Stimulated activated CD8-positive, alpha-beta memory T cell treated with anti-CD3 and anti-CD28 coated beads, Interleukin-15, amount 100 ng/mL, for 1 hour (primary cell): Measurements from ENCODE around the gene PPP4R1.
"Not testable (repeated sequence)": the region's sequence is repeated elsewhere in the genome, so short reads cannot be mapped to it uniquely, and the experiment has no call there.

Source experiments
- DNase-seq: peaks from one replicate; pipeline ENCODE4 v3.0.0-alpha.2; 2020; ENCODE audit warnings: low read depth

Gene PPP4R1, protein sequence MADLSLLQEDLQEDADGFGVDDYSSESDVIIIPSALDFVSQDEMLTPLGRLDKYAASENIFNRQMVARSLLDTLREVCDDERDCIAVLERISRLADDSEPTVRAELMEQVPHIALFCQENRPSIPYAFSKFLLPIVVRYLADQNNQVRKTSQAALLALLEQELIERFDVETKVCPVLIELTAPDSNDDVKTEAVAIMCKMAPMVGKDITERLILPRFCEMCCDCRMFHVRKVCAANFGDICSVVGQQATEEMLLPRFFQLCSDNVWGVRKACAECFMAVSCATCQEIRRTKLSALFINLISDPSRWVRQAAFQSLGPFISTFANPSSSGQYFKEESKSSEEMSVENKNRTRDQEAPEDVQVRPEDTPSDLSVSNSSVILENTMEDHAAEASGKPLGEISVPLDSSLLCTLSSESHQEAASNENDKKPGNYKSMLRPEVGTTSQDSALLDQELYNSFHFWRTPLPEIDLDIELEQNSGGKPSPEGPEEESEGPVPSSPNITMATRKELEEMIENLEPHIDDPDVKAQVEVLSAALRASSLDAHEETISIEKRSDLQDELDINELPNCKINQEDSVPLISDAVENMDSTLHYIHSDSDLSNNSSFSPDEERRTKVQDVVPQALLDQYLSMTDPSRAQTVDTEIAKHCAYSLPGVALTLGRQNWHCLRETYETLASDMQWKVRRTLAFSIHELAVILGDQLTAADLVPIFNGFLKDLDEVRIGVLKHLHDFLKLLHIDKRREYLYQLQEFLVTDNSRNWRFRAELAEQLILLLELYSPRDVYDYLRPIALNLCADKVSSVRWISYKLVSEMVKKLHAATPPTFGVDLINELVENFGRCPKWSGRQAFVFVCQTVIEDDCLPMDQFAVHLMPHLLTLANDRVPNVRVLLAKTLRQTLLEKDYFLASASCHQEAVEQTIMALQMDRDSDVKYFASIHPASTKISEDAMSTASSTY

DNA sequence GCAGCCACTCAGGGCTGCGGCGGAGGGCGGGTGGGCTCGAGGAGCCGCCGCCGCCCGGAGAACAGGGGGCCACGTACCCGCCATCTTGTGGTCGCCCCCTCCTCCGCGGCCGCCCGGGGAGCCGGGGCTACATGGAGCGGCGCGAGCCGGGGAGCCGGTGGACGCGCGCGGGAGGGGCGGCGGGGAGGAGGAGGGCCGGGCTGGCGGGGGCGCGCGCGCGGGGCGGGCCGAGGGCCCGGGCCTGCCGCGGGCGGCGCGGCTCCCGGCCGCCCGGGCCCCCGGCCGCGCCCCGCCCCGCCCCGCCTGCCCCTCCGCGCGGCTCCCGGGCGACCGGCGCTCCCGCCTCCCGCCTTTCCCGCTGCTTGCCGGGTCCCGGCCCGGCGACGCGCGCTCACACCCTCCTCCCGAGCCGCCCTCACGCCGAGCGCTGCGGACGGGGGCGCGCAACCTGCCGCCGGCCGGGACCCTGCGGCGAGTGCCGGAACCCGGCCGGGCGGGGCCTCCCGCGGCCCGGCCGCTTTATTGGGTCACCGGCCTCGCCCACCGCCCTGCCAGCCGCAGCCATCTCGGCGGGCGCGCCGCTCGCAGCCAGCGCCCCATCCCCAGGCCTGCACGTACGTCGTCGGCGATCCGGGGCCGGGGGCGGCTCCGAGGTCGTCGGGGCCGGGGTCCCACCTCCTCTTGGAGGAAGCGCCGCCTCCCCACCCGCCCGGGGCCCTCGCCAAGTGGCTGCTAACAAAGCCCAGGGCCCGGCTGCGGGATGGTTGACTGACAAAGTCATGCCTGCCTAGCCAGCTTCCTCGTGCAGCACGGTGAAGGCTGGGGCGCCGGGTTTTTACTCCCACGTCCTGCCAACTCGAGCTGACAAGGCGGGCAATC is at the start of gene PPP4R1:
Gene PPP4R1, minus strand, starts transcription at position 159 of the 879 bp plus-strand sequence. Its CDS starts 75 bp downstream, at position 84.
- peak; percentile 43 for DNase-seq

DNA sequence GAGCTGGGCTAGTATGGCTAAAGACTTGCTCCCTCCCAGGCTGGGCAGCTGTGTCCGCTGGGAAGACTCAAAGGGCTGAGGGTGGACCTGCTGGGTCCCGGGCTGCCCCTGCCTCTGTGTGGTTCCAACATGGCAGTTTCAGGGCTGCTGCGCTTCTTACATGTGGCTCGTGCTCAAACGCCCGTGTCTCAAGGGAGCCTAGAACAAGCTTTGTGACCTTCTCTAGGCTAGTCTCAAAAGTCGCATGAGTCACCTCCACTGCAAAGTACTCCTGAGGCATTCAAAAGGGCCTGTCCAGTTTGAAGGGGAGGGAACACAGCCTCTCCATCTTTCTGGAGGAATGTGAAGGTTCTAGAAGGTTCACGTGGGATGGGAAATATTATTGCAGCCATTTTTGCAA is 49.0 kb upstream of the PPP4R1 start:
- no peak for DNase-seq

DNA sequence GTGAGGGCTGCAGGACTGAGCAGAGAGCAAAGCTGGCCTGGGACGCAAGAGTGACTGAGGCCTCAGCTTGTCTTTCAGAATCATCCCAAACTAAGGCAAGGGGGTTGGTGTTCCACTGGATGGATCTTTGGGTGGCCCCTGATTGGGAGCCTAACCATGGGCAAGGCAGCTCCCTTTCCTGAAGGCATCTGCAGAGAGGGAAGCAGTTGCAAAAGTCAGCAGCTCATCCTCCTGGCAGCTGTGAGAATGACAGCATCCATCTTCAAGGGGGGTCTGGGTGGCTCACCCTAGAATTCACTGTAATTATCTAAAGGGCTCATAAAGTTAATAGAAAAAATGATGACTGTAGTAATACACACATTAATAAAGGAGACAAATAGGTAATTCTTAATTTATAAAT is 47.2 kb upstream of the PPP4R1 start:
- no peak for DNase-seq

DNA sequence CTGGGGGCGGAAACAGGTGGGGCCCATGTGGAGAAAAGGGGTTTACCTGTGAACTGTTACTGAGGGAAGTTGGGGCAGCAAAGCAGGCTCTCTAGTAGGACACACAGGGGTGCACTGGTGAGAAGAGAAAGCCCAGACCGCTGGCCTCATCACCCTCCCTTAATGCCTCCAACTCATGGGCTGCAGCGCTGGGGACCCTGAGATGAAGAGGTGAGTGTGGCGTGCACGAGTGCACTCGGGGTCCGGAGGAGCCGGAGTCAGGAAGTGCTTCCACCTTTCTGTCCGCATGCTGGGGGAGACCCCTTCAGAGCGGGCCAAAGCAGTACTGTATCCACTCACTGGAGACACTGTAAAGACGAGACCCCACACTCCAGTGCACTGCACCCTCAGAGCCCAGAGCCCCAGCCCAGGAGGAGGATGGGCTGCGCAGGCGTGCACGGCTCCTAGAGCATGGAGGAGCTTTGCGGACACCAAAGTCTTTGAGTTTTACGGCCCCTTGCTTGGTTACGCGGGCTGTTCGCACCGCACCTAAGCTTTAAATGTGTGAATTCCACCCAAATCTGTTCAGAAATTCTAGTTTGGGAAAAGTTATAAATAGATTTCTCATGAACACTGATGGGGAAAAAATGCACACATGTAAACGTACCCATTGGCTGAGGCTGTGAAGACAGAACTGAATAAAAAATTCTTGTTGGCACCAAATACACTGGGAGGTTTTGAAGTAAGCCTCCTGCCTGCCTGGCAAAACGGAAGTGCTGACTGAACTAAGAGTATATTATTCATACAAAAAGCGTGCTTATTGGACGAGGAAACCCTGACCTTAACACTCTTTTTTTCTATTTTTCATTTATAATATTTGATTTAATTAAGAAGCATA is 45.4 kb upstream of the PPP4R1 start:
- DNase-seq, result no peak

DNA sequence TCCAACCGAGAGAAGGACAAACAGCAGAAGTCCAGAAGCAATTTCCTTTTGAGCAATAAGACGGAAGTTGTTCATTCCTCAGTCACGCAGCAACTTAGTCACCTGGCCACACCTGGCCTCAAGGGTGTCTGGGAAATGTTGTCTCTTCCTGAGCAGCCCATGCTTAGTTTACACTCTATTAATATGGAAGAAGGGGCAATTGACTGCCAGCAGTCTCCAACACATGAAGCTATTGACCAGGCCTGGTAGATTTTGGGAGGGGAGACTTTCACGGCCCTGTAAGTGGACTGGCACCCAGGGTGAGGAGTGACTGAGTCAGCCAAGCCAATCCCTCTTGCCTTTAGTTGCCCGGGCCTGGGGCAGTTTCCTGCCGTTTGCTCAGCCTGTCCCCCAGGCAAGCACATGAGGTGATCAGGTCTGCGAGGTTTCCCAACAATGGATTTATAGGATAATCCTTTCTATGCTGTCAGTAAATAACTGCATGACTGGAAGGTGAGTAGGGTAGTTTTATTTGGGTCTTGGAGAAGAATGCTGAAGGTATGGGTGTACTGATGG is 43.8 kb upstream of the PPP4R1 start:
- DNase-seq, result no peak

DNA sequence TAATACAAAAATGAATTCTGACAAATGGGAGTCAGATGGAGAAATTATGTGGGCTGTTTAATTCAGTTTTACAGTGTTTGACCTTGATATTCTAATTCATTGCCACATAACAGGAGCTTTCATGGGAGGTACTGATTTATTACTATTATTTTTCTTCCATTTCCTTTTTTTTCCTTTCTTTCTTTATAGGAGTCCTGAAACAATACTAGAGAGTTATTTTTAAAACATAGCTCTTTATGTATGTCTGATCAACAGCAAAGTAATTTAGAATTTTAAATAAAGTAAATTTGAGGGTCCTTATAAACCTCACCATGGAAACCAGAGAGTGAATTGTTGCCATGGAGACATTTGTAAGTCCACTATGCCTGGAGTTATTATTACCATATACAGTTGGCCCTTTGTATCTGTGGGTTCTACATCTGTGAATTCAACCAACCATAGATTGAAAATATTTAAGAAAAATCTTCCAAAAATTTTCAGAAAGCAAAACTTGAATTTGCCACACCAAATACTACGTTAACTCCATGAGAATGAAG is 40.9 kb upstream of the PPP4R1 start:
- no peak for DNase-seq

DNA sequence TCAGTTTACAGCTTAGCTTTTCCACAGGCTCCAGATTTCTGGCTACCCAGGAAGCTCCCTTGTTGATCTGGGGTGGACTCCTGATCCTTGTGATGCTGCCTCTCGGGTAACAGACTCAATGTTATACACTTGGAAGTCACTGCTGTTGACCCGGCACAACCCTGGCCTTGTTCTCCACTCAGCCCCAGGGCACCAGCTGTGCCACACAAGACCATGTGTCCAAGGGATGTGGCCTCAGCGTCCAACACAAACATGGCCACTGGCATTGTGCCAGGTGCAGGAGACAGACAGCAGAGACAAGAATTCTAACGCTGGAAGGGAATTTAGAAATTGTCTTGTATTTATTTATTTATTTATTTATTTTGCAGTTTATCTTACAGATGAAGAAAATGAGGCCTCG is 39.0 kb upstream of the PPP4R1 start:
- DNase-seq, result no peak

DNA sequence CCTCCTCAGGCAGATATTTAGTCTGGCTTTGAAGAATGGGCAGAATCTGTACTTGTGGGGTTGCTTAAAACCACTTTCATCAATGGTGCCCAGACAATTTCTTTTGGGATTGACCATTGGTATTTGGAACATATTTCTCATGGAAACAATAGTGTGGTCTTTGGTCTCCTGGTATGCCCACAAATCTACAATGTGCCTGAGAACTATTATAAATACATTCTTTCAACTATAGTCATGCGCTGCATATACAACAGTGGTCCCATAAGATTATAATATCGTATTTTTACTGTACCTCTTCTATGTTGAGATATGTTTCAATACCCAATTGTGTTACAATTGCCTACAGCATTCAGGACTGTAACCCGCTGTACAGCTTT is 34.8 kb upstream of the PPP4R1 start:
- DNase-seq, result no peak

DNA sequence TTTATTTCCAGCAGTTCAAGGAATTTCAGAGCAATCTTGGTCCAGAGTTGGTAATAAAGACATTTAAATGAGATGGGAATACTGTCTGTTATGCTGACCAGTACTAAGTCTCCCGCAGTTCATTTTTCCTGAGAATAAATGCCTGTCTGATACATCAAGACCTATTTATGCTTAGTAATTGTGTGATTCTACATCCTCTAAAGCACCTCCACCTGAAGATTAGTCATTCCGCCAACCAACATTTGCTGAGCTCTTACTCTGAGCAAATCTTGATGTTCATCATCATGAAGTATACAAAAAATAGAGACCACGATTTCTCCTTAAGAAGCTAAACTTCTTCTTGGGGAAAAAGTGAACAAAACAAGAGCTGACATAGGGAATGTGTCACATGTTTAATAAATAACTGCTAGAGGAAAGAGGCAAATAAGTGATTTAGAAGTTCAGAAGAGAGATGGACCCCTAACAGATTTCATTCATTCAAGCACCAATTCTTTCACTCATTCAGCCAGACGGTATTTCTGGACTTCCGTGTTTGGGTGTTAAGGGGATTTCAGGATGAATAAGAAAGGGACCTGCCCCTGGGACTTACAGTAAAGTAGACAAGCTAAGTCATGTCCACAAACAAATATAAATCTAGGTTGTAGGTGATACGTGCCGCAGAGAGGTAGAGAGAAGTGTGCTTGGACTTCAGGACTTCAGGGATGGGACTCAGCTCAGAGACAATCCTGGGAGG is 34.2 kb upstream of the PPP4R1 start:
- no peak for DNase-seq

DNA sequence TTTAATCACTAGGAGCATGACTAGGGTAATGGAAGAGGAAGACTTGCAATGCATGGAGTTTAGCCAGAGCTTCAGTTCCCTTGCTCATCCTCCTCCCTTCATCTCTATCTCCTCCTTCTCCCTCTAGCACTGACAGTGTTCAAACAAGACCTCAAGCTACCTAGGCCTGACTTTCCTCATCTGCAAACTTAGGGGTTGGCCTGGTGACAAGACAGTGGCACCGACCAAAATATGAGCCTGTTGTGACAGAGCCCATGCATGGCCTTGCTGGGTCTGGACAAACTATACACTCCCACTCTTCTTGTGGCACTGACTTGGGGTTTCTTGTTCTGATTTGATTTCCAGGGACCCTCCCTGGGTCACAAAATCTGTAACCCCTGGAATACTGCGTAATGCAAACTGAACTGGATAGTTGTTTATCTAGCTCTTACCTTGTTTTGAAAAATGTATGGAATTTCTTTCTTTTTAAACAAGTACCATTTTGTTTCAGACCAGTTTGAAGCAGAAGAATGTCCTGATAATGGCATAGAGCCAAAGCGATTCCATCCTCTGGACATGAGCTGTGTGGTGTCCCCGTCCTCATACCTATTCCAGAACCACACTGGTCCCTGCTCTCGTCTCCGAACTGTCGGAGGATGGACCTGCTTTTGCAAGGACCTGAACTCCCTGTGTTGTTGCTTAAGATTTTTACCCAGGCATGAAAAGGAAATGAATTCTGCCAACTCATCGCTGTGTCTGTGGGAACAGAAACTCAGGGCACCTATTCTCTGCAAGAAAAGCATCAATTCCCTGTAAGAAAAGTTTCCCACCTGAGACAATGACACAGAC is 33.4 kb upstream of the PPP4R1 start:
- no peak for DNase-seq

DNA sequence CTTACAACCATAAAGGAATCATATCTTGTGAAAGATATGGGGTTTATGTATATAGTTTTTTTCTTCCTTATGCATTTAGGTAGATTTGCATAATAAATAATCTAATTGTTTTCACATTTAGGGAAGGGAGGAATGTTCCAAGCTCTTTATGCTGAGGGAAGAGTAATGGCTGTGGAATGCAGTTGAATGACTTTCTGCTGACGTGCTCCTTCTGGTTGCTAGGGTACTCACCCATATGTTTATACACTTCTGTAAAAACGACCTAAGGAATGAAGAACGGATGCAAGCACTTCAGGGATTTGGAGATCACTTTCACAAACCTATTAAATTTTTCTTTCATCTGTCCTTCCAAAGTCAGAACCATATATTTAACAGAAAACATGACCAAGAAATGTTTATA is 29.2 kb upstream of the PPP4R1 start:
- no peak for DNase-seq

DNA sequence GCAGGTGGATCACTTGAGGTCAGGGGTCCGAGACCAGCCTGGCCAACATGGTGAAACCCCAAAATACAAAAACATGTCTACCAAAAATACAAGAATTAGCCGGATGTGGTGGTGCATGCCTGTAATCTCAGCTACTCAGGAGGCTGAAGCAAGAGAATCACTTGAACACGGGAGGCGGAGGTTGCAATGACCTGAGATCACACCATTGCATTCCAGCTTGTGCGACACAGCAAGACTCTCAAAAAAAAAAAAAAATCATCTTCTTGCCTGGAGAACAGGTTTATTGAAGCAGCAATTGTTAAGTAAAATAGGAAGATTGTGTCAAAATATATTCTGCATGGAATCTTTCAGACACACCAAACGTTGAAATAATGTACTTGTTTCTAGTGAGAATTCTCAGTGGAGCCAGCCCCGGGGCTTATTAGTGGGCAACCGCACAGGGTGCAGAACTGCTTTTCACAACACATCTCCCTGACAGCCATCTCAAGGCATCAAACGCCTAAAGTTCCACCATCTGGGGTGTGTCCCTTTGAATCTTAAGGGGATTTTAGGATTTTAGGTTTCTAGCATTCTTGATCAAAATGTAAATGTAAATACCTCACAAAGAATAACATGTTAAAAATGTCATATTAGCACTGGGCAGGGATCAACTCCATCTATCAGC is 28.6 kb upstream of the PPP4R1 start:
- no peak for DNase-seq

DNA sequence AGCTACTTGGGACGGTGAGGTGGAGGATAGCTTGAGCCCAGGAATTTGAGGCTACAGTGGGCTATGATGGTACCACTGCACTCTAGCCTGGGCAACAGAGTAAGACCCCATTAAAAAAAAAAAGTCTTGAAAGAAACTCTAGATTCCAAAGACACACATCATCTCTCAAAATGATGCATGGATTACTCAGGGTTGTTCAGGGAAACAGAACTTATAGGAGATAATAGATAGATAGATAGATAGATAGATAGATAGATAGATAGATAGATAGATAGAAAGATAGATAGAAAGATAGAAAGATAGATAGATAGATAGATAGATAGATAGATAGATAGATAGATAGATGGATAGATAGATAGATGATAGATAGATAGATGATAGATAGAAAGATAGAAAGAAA is 26.7 kb upstream of the PPP4R1 start:
- not testable (repeated sequence) for DNase-seq

DNA sequence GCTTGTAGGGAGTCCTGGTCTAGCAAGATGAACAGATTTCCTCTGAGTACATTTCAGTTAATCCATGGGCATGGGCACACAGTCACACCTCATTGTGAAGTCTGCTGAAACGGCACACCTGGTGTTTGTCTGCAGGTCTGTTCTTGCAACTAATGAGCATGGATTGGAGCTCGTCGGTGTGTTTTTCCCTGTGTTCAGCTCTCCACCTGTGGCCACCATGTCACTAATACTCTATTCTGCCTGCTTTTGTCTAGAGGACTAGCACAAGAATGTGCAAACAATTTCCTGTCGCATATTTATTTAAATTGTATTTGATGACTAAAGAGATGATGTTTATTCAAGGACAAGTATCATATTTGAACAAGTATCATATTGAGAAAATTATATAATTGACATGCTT is 24.5 kb upstream of the PPP4R1 start:
- DNase-seq, result no peak

DNA sequence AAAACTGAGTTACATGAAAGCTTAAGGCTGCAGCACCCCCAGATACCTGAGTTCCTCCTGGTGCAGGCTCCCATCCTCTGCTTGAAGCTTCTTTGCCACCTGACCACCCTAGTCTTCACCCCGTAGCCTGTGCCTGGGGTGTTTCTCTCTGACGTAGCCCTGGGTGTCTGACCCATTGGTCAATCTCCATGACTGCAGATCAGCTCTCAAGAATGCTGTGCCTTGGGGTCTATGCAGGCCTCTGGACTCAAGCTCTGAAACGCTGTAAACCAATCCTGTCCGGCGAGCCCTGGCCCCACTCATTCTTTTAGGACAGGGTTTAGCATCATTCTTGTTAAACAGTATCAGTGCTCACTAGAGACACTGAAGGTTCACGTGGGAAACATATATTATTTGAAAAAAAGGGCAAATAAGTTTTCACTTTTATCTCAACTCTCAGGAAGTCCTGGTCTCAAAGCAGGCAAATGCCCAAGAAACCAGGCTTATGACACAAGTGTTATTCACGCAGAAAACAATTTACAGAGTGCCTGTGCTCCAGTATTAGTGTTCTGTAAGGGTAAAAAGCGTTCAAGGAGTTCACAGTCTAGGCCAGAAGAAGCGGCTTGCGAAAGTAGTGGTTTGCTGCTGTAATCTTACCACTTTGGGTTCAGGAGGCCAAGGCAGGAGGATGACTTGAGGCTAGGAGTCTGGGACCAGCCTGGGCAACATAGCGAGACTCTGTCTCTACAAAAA is 22.8 kb upstream of the PPP4R1 start:
- no peak for DNase-seq

DNA sequence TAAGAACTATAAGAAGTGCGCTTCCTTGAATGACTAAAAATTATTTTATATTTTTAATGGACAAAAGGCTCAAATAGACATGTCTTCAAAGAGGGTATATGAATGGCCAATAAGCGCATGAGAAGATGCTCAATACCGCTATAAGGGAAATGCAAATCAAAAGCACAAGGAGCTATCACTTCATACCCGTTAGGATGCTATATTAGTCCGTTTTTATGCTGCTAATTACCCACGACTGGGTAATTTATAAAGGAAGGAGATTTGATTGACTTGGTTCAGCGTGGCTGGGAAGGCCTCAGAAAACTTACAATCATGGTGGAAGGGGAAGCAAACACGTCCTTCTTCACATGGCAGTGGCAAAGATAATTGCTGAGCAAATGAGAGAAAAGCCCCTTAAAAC is 20.5 kb upstream of the PPP4R1 start:
- no peak for DNase-seq

DNA sequence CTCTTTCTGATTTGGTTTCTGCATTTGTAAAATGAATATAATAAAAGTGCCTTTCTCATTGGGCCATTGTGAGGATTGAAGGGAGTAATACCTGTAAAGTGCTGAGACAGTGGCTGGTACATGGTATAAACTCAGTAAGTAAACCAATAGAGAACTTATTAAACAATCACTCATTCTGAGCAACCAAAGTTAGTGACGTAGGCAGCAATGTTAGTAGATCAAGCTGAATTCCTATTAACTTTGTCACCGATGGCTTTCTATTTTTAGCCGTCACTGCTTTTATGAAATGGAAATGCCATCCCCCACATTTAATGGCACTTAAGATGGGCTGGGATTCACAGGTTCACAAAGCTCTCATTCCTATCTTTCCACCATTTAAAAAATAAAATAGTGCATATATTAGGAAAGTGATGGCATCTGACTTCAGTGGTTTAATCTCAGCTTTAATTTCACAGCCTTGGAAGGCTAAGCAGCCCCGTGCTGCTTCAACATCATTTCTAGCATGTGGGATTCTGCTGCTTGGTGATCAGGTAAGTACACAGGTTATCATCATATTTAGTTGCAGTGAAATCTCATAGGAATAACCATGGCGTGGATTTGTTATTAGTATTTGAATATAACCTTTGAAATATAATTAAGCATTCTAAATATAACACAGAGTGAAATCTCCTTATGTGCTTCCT is 17.6 kb upstream of the PPP4R1 start:
- DNase-seq, result no peak
